Caco-2 (cell line): ENCODE results near the gene CARD11. TPM values are rescaled to one million over a fixed set of nuclear protein-coding genes. Genes with fewer than 3 reads are reported as not detected.
A peak's percentile ranks its signal among the peaks of the same experiment; 100 is the strongest.

Experiments
- BruUV-seq: library from RNA; stranded (reverse); fragments of 400-500 nt; replicated peaks from 2 replicates; lab custom pipeline; 2021; lab: Mats Ljungman, UMichigan
- CTCF ChIA-PET: fragments of 300-600 bp; sonication (Branson Sonifier 250); formaldehyde crosslinking; loops from one replicate; lab custom pipeline; 2022; ENCODE audit warnings: antibody characterized with exemption; lab: Charles Lee
- POLR2A ChIA-PET: fragments of 300-600 bp; sonication (Branson Sonifier 250); formaldehyde crosslinking; loops from one replicate; lab custom pipeline; 2022; ENCODE audit warnings: antibody characterized with exemption; lab: Charles Lee
- DNase-seq, 2 experiments: peaks; one replicate each; pipeline versions ENCODE4 v3.0.0 to v3.0.0-alpha.2; 2020 to 2022
- H3K27me3 ChIP-seq: replicated peaks from 2 replicates; pipeline ENCODE4 v1.6.0; 2011; ENCODE audit warnings: low read length; ENCODE audit not compliant: control insufficient read depth, insufficient read depth
- H3K36me3 ChIP-seq: 2 replicates; pipeline ENCODE4 v1.5.1; 2011; ENCODE audit warnings: low read length; ENCODE audit not compliant: control insufficient read depth, insufficient read depth
- H3K4me1 ChIP-seq: fragments of 250-450 bp; sonication (Bioruptor Pico); 2 replicates; pipeline ENCODE4 v1.5.1; 2020; ENCODE audit warnings: mild to moderate bottlenecking
- H3K4me3 ChIP-seq: 2 replicates; pipeline ENCODE4 v1.5.1; 2011; ENCODE audit warnings: low read depth, mild to moderate bottlenecking, control low read depth, low read length
- H3K9me3 ChIP-seq: fragments of 250-450 bp; sonication (Bioruptor Pico); 2 replicates; pipeline ENCODE4 v1.5.1; 2020; ENCODE audit warnings: mild to moderate bottlenecking, moderate library complexity
- H3K27ac Mint-ChIP-seq: one replicate; pipeline ENCODE4 v1.8.0; 2022; ENCODE audit warnings: mixed read lengths; ENCODE audit not compliant: unreplicated experiment
- H3K27me3 Mint-ChIP-seq: one replicate; pipeline ENCODE4 v1.8.0; 2022; ENCODE audit warnings: mixed read lengths; ENCODE audit not compliant: insufficient read depth, unreplicated experiment
- H3K36me3 Mint-ChIP-seq: one replicate; pipeline ENCODE4 v1.8.0; 2022; ENCODE audit warnings: mild to moderate bottlenecking, mixed read lengths; ENCODE audit not compliant: insufficient read depth, unreplicated experiment
- H3K4me1 Mint-ChIP-seq: one replicate; pipeline ENCODE4 v1.8.0; 2022; ENCODE audit warnings: low read depth, mixed read lengths; ENCODE audit not compliant: unreplicated experiment
- H3K4me3 Mint-ChIP-seq: one replicate; pipeline ENCODE4 v1.8.0; 2022; ENCODE audit warnings: mild to moderate bottlenecking, moderate library complexity, mixed read lengths; ENCODE audit not compliant: unreplicated experiment
- H3K9me3 Mint-ChIP-seq: one replicate; pipeline ENCODE4 v1.8.0; 2022; ENCODE audit warnings: mixed read lengths; ENCODE audit not compliant: unreplicated experiment
- CTCF ChIP-seq, 2 experiments: fragments of 200-600 bp in 1 of 2; IDR thresholded peaks; 1 replicate in 1 of 2; 2 replicates in 1 of 2; pipeline versions ENCODE4 v1.5.1 to v1.8.0; 2011 to 2022; ENCODE audit warnings: antibody characterized with exemption in 1 of 2, control low read depth in 1 of 2, inconsistent platforms in 1 of 2, low read depth in 1 of 2, low read length in 1 of 2, mild to moderate bottlenecking in 1 of 2, moderate library complexity in 1 of 2; ENCODE audit not compliant: insufficient read depth in 1 of 2, severe bottlenecking in 1 of 2, unreplicated experiment in 1 of 2
- intact Hi-C: fragments of 100-400 bp; cut with micrococcal nuclease; formaldehyde crosslinking; loops from one replicate; pipeline ENCODE4 v1.10.0; 2022; ENCODE audit not compliant: unreplicated experiment
- total RNA-seq: library from RNA; stranded (reverse); gene quantifications from 2 replicates; pipeline ENCODE4 v1.2.3, GENCODE V29; 2022

The CARD11 gene
- total RNA-seq, 1 experiment from 2014 or later = 5.4 TPM

DNA sequence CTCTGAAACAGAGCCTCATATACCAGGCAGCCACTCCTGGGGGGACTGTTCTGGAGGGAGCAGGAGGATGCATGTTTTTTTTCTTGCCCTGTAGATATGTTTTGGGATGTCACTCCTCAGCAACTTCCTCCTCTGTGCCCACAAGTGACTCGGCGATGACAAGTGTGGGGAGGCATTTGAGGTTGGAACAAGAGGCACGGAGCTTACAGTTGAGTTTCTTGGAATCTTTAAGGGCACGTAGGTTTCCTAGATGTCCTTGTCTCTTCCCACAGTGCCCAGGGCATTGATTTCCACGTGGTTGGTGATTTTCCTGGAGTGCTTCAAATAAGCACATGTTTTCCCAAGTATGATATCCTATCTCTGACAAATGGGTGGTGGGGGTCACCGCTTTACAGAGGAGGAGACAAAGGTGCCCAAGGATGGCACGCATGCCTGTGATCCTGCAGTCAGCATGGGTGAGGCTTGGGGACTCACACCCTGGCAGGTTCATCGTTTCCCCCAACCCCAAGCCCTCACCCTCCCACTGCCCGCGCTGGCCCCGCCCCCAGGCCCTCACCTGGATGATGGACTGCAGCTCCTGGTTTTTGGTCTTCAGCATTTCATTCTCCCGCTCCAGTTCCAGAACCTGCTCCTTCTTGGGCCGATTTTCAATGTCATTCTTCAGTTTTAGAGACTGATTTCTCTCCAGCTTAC, 104.3 kb downstream of the CARD11 start:
- no peak overlapping the region for H3K4me3 ChIP-seq
- Mint-ChIP-seq H3K27me3 (peaks cover 17% of the 10 kb centered on the region), H3K9me3 (no peaks in the 10 kb centered on the region), H3K27ac (no peak overlapping the region), H3K4me1 (no peaks in the 10 kb centered on the region), H3K36me3 (no peaks in the 10 kb centered on the region), H3K4me3 (no peak overlapping the region)
- no peaks in the 10 kb centered on the region for H3K4me1 ChIP-seq
- ChIA-PET POLR2A (no interaction called here), CTCF (no interaction called here)
- intact Hi-C loops = no loop called here
- no peak for TF ChIP-seq CTCF (IDR thresholded peaks at IDR 0.05; ENCODE audit: insufficient read depth in 1 of 2, low read depth in 1 of 2, low read length in 1 of 2, severe bottlenecking in 1 of 2, unreplicated experiment in 1 of 2)
- H3K36me3 ChIP-seq = no peaks in the 10 kb centered on the region
- peaks cover 2% of the 10 kb centered on the region for H3K27me3 ChIP-seq
- DNase-seq = peak in 1 of 2 experiments; percentile 16
- no TSS peak for BruUV-seq
- H3K9me3 ChIP-seq = no peaks in the 10 kb centered on the region

GRCh38 chr7:2938514-2939192, 105.0 kb downstream of the CARD11 start:
- peak in 1 of 2 experiments; percentile 30 for DNase-seq
- Histone ChIP-seq H3K36me3 (no peaks in the 10 kb centered on the region), H3K4me1 (no peaks in the 10 kb centered on the region), H3K4me3 (no peak overlapping the region), H3K9me3 (no peaks in the 10 kb centered on the region), H3K27me3 (peaks cover 2% of the 10 kb centered on the region)
- no peaks in the 10 kb centered on the region for H3K36me3 Mint-ChIP-seq
- no peaks in the 10 kb centered on the region for H3K4me1 Mint-ChIP-seq
- H3K27me3 Mint-ChIP-seq = peaks cover 21% of the 10 kb centered on the region
- intact Hi-C loops = no loop called here
- H3K4me3 Mint-ChIP-seq = no peak overlapping the region
- POLR2A ChIA-PET = no interaction called here
- TF ChIP-seq CTCF (IDR thresholded peaks at IDR 0.05; ENCODE audit: insufficient read depth in 1 of 2, low read depth in 1 of 2, low read length in 1 of 2, severe bottlenecking in 1 of 2, unreplicated experiment in 1 of 2) = no peak
- no peaks in the 10 kb centered on the region for H3K9me3 Mint-ChIP-seq
- CTCF ChIA-PET = interaction anchor here (0.6 kb wide), 1 partner anchor 37 kb away, joined by 4 read pairs; no protein-coding TSS in a partner anchor
- BruUV-seq = no TSS peak
- H3K27ac Mint-ChIP-seq = no peak overlapping the region

GRCh38 chr7:2937701-2938513, 105.8 kb downstream of the CARD11 start:
- Mint-ChIP-seq H3K9me3 (no peaks in the 10 kb centered on the region), H3K4me3 (no peak overlapping the region), H3K27me3 (peaks cover 22% of the 10 kb centered on the region), H3K27ac (no peak overlapping the region), H3K4me1 (no peaks in the 10 kb centered on the region), H3K36me3 (no peaks in the 10 kb centered on the region)
- BruUV-seq = no TSS peak
- intact Hi-C loops = no loop called here
- no peak for TF ChIP-seq CTCF (IDR thresholded peaks at IDR 0.05; ENCODE audit: insufficient read depth in 1 of 2, low read depth in 1 of 2, low read length in 1 of 2, severe bottlenecking in 1 of 2, unreplicated experiment in 1 of 2)
- peak in 1 of 2 experiments; percentile 27 for DNase-seq
- no peaks in the 10 kb centered on the region for H3K4me1 ChIP-seq
- H3K27me3 ChIP-seq = peaks cover 2% of the 10 kb centered on the region
- ChIA-PET POLR2A (no interaction called here), CTCF (interaction anchor here (0.6 kb wide), 1 partner anchor 36 kb away, joined by 4 read pairs; no protein-coding TSS in a partner anchor)
- H3K36me3 ChIP-seq = no peaks in the 10 kb centered on the region
- no peaks in the 10 kb centered on the region for H3K9me3 ChIP-seq
- H3K4me3 ChIP-seq = no peak overlapping the region
